GM11168 (cell line): ENCODE results near the gene PLEKHB1.

Experiments used
- in situ Hi-C: fragments of 300-500 bp; cut with MboI; formaldehyde crosslinking; loops from one replicate; pipeline ENCODE4 v1.12.0; 2022; ENCODE audit warnings: low sequenced_read_pairs; ENCODE audit not compliant: unreplicated experiment

The PLEKHB1 gene, protein sequence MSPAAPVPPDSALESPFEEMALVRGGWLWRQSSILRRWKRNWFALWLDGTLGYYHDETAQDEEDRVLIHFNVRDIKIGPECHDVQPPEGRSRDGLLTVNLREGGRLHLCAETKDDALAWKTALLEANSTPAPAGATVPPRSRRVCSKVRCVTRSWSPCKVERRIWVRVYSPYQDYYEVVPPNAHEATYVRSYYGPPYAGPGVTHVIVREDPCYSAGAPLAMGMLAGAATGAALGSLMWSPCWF

DNA sequence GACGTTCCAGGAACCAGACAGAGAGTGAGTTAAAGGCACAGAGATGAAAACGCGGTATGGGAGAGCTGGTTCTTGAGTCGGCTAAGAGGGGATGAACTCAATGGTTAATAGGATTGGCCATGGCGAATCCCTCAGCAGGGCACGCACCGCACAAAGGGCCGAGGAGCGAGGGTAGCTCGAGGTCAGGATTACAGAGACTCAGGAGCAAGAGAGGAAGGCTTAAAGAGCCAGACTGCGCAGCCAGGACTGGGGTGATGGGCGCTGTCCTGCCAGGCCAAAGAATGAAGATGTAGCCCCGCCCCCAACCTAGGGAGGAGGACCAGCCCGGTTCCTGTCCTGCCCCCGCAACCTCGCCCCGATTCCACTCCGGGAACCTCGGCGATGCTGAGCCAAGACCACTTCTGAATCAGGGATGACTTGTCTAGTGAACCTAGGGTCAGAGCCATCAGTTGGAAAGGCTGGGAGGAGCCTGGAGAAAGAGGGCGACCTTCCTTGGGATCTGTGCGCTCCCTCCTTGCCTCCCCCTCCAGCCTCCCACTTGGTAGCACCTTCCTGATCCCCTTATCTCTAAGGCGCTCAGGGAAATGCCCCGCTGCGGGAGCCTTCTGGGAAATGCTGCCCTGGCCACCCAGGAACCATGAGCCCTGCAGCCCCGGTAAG is at the start of gene PLEKHB1:
TSS of gene PLEKHB1 (plus strand) at position 610 of the 660 bp plus-strand sequence. CDS start at position 638, 28 bp downstream.
- in situ Hi-C loops: no loop called here

DNA sequence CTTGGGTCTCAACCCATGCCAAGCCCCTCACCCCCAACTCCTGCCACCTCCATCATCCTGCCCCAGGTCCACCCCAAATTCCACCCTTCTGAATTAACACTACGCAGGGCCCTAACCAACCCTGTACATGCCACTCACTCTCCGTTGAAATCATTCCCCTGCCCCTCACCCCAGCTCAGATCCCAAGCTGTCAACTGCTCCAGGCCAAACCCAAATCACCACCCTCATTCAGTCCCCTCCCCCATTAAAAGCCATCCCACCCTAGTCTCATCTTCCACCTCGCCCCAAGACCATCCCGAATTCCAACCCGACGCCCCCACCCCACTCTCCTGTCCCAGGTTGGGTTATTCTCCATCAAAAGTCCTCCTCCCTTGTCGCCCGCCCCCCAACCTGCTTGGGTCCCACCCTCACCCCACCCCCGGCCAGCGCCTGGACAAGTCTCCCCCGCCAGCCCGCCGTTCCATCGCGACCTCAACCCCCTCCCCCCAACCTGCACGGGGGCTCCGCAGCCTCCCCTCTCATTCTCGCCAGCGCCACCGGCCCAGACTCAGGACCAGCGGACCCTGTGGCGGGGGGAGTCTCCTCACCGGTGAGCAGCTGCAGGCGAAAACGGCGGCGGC is 48.9 kb upstream of the PLEKHB1 start:
- in situ Hi-C loops: no loop called here

DNA sequence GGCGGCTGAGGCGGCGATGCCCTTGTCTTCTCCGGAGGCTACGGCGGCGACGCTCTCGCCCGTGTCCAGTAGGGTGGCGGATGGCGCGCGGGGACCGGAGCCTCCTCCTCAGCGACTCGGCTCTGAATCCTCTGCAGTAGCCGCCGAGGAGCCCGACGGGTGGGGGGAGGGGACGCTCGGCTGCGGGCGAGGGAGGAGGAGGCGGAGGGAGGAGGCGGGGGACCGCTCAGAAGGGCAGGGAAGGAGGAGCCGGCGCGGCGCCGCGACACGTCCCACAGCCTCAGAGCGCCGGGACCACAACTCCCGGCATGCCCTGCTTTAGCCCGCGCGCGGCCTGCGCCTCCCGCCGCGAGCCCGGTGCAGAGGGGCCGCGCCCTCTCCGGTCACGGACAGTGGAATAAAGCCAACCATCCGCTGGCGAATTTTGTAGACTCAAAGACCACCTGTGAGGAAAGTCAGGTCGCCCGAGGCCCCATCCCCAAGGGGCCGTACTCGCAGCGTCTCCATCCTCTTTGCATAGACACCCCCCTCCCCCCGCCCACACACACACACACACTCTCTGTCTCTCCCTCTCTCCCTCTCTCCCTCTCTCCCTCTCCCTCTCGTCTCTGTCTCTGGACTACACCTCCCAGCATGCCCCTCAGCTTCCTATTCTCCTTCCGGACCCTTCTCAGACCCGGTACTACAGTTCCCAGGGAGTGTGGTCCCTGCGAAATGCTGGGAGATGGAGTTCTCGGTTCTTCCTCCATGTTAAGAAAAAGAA is 48.2 kb upstream of the PLEKHB1 start, which contains the start of gene FAM168A:
TSS of gene FAM168A (minus strand) at position 157 of the 763 bp plus-strand sequence. CDS start 129,638 bp downstream, outside the sequence.
- in situ Hi-C loops: no loop called here

DNA sequence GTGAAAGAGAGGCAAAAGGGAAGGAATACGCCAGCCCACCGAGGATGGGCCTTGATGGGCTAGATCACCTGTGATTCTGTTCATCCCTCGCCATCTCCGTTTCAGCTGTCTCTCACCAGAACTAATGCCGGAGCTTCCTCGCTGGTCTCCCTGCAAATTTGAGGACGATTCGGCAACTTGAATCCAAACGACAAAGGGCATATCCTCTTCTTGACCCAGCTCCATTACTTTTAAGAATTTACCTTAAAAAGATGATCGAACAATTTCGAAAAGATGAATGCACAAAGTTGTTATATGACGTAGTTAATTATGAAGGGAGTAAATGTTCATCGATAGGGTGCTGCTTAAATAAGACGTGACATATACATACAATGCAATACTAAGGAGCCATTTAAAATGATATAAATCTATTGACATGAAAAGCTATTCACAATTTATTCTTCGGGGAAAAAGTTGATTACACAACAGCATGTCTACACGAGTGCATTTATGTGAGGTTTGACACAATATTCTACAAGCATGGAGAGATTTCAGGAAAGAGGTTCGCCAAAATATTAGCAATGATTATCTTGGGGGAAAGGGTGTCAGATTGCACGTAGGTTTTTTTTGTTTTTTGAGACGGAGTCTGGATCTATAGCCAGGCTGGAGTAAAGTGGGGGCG is 47.5 kb upstream of the PLEKHB1 start:
- in situ Hi-C loops: no loop called here

DNA sequence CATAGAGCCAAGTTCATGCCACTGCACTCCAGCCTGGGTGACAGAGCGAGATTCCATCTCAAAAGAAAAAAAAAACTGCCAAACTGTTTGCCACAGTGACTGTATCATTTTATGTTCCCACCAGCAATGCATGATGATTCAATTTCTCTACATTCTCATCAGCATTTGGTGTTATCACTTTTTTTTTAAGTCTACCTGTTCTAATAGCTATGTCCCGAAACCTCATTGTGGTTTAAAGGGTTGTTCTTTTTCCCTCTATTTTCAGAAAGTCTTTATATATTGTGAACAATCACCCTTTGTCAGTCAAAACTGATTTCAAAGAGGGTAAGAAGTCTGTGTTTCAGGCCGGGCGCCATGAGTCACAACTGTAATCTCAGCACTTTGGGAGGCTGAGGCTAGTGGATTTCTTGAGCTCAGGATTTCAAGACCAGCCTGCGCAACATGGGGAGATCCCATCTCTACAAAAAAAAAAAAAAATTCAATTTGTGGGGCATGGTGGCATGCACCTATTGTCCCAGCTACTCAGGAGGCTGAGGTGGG is 33.7 kb upstream of the PLEKHB1 start:
- in situ Hi-C loops: no loop called here

DNA sequence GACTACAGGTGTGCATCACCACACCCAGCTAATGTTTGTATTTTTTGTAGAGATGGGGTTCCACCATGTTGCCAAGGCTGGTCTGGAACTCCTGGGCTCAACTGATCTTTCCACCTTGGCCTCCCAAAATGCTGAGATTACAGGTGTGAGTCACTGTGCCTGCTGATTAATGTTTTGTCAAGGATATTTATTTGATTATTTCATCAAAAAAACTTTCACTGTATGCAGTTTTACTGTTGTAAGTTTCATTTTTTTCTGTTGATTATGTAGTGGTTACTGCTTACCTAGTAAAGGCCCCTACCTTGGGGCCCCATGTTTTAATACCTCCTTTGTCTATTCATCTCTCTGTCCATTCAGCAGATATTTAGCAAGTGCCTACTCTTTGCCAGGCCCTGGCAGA is 31.8 kb upstream of the PLEKHB1 start:
- in situ Hi-C loops: no loop called here

DNA sequence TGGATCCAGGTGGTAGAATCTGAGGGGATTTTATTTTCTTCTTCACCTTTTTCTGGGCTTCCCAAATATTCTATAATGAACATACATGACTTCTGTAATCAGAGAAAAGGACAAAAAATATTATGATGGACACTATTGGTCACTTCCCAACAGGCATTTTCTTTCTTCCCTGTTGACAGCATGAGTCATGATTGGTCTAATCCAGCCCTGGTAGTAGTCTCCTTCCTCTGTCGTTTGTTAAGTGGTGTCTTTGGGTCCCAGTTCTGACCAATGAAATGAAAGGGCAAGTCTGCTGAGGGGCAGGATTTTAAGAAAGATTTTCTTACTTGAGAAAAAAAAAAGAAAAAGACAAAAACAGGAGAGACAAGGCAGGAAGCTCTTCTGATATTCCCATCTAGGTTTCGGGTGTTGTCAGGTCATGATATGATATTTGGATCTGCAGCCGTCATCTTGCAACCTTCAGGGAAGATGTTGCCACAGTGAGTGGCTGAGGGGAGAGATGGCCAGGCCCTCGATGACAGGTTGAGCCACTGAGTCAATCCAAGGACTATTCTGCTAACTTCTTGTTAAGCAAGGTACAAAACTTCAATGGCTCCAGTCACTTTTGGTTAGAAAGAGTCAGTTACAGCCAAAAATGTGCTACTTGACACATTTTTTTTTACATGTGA is 23.3 kb upstream of the PLEKHB1 start:
- in situ Hi-C loops: no loop called here

DNA sequence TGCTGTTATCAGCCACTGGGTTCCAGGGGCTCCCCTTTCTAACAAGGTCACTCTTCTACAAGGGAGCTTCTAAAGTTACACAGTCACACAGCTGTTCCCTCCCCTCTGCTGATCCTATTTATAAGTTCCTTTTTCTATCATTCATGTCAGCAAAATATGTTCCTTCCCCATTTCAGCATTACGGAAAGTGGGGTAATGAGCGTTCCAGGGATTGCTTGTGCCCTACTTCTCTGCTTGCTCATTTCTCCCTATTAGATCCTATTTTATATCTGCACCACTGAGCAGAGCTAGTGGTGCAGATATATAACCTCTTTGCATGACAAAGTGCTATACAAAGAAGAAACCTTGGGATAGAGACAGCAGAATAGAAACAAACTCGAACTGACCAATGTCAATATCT is 22.7 kb upstream of the PLEKHB1 start:
- in situ Hi-C loops: no loop called here

DNA sequence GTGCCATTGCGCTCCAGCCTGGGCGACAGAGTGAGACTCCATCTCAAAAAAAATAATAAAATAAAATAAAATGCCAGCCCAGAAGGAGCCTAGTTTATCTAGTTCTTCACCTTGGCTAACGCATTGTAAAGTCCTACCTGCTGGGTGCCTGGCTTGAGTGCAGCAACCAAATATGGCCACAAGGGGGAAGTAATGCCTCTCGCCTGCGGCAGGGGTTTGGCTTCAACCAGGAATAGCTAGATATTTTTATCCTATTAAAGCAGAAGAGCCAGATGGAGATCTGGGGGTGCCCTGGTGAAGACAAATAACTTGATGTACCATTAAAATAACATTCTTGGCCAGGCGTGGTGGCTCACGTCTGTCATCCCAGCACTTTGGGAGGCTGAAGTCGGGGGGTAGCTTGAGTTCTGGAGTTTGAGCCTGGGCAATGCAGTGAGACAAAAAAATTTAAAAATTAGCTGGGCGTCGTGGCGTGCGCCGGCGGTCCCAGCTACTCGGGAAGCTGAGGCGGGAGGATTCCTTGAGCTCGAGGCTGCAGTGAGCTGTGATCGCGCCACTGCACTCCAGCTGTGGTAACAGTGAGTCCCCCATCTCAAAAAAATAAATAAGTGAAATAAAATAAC is 20.6 kb upstream of the PLEKHB1 start:
- in situ Hi-C loops: no loop called here

DNA sequence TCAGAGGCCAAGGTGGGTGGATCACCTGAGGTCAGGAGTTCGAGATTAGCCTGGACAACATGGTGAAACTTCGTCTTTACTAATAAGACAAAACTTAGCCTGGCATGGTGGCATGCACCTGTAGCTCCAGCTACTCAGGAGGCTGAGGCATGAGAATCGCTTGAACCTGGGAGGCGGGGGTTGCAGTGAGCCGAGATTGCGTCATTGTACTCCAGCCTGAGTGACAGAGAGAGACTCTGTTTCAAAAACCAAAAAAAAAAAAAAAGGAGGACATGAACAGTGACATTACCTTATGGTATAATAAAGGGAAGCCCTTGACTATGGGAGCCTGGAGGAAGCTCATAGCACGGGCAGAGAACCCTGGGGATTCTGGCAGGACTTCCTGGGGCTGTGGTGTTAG is 16.5 kb upstream of the PLEKHB1 start:
- in situ Hi-C loops: no loop called here

DNA sequence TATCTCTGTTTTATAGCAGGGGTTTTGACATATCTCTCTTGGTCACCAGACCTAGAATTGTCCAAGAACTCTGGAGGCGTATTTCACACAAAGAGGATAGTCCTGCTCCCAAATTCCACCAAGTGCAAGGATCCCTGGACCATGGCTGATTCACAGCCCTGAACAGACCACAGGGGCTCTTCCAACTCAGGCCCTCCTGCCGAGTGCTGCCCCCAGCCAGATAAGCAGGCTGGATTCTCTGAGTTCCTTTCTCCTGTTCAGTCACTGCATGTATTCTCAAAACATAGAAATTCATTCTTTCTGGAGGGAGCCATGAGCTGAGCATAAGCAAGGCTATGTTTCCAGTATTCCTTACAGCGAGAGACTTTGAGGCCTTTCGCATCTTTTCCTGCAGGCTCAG is 13.4 kb upstream of the PLEKHB1 start:
- in situ Hi-C loops: no loop called here

DNA sequence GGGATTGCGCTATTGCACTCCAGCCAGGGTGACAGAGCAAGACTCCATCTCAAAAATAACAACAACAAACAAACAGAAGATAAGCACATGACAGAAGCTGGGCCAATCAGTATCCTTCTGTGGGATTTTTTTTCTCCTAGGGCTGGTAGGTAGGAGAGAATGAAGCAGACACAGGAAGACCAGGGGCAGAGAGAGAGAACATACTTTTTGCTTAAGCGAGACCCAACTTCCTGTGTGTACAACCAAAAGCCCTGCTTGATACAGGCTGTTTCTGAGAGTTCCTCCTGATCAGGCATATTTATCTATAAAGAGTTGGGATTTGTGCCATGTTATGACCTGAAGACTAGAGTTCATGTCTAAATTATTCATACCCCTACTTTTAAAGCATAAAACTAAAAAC is 12.4 kb upstream of the PLEKHB1 start:
- in situ Hi-C loops: no loop called here

DNA sequence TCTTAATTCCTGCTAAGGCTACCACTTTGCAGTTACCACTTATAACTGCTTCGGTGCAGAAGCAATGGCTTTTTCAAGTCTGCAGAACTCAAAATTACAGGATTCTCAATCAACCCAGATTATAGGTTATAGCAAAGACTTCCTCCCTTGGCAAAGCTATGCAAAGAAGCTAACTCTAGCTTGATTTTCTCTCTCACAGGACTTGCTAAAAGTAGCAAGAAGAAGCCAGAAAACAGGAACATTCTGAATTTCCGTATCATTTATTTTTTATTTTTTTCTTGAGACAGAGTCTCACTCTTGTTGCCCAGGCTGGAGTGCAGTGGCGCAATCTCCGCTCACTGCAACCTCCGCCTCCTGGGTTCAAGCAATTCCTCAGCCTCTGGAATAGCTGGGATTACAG is 10.7 kb upstream of the PLEKHB1 start:
- in situ Hi-C loops: no loop called here

DNA sequence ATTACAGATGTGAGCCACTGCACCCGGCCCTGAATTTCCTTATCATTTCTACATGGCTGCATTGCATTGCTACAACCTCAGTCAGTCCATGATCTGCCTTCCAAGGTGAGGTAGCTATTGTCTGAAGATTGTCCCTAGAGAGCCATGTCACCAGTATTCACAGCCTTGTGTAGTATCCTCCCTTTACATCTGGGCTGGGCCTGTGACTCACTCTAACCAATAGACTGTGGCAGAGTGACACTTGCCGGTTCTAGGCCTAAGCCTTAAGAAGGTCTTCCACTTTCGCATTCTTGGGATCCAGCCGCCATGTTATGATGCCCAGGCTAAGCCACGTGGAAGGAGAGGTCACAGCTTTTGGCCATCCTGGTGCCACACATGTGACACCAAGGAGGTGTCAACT is 10.1 kb upstream of the PLEKHB1 start:
- in situ Hi-C loops: no loop called here

DNA sequence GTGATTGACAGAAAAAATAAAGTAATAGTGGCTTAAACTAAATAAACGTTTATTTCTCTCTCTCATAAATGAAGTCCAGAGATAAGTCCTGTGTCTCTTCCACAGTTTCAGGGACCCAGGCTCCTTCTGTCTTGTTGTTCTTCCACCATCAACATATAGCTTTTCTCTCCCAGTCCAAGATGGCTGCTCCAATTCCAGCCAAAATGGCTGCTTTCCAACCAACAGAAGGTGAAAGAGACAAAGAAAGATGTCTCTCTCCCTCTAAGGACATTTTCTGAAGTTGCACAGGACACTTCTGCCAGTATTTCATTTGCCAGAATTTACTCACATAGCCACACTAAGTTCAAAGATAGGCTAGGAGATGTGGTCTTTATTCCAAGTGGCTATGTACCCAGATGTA is 9.4 kb upstream of the PLEKHB1 start:
- in situ Hi-C loops: no loop called here

DNA sequence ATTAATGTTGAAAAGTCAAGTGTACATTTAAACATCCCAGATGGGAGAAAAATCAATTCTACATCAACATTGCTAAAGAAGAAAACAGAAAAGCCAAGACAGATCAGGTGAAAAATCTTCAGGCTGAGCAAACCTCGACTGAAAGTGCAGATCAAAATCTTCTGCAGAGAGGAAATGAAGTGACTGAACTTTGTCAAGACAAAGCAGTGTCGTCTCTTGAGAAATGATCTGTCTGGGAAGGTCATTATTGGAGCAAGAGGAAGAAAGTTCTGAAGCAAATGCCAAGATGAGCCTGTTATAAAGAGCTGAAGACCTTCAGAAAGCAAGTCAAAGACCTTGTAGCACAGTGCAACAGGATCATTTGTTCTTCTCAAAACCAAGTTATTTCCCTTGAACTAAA is 5.8 kb upstream of the PLEKHB1 start:
- in situ Hi-C loops: no loop called here

DNA sequence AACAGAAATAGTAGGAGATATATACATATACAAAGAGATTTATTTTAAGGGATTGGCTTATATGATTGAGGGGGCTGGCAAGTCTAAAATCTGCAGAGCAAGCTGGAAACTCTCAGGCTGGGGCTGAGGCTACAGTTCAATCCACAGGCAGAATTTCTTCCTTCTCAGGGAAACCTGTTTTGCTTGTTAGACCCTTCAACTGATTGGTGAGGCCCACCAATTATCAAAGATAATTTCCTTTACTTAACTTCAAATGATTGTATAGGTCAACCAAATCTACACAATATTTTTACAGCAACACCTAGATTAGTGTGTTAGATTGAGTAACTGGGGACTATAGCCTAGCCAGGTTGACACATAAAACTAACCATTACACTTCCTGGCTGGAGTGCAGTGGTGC is 4.7 kb upstream of the PLEKHB1 start:
- in situ Hi-C loops: no loop called here

DNA sequence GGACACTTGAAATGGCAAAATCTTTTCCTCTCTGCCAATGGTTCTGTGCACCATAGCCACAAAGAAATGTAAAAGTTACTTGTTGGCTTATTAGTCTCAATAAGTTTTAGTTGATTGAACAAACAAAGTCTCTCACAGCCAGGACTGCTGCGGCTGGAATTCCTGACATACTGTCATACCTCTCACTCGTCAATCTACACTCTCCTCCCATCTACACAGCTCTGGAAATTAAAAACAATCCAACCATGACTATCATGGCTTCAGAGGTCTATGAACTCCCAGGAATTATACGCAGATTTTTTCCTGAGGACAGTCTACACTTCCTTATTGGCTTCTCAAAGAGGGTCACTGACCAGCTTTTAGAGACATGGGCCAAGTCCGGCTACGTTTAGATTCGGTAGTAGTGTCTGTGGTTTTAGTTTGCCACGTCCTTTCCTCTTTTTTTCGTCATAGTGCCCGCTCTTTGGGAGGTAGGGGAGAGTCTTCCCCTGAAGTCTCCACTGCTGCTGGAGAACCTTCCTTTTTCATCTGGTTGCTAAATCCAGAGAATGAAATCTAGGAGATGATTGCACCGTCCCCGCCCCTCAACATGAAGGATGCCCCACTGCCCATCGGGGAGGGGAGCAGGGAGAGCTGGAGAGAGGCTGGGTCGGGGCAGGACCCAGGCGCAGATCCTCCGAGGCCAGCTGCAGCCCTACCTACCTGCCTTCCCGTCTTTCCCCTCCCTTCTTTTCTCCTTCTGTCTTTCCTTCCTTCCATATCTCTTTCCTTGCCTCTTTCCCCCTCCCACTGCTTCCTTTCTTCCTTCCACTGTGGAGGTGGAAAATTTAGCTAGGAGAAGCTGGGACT is 1.0 kb upstream of the PLEKHB1 start:
- in situ Hi-C loops: no loop called here
